ENCODE results near the gene WFIKKN1.

The WFIKKN1 gene

DNA sequence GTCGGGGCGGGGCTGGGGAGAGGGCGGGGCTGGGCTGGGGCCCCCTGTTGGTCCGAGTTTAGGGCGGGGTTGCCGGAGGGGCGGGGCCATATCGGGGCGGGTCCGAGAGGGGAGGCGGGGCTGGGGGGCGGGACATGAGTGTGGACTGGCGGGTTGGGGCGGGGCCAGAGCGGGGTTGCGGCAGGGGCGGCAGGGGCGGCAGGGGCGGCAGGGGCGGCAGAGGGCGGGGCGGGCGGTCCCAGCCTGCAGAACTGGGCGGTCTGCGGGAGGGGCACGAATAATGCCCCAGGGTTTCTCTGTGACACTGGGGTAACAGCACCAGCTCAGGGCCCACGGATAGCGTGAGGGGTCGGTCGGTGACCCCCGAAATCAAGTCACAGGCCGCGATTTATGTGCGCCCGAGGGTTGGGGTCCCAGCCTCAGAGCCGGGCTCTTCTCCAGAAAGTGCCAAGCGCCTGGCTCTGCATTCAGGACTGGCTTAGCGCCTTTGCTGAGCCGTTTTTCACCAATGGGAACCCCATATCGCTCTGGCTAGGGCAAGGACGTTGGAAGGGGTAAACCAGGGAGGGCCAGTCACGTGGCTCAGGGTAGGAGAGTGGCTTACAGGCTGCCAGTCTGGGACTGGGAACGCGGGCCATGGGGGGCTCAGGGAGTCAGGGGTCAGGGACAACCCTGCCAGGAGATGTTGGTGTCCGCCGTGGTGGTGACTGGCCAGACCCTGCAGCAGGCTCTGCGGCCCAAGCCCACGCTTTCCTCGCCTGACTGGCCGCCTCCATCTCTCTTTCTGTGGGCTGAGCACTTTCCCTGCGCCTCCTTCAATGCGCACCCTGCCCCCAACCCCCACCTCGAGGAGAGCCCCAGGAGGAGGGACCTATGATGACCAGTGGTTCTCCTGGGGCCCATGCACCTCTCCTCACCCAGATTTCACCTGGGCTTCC, 6.6 kb downstream of the WFIKKN1 start:
- ATAC-seq, result peak in 1 of 2 donors; percentile 37

DNA sequence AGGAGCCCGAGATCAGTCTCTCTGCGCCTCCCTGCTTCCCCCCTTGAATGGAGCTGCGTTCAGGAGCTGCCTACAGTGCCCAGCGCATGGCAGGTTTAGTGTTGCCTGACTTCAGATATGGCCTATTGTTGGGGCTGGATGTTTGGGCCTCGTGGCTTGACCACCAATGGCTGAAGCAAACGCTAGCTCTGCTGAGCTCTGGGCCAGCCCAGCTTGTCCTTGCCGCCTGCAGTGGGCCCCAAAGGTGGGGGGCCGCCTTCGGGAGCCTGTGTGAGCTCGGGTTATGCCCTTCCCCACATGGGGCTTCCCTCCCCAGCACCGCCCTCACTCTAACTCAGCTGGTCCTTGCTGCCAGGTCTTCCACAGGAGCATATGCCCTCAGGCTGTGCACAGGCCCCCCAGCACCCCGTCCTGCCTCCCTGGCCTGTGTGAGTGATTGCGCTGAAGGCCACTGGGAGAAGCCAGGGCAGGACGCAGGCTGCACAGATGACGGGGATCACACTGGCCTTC, 7.3 kb downstream of the WFIKKN1 start:
- no peak for ATAC-seq

DNA sequence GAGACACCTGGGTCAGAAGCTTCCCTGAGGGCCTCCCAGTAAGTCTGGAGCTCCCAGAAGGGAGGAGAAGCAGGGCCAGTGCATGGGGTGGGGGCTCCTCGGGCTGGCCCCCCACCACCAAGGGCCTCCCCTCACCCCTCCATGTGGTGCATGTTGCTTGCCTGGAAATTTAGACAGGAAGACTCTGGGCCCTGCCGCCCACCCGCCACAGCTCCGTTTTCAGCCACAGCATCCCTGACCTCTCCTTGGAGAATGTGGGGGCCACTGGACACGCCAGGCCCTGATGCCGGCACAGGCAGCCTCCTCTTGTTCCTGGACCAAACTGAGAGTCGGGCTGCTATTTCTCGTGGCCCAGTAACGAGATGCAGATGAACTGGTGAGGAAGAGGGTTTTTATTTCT, 8.1 kb downstream of the WFIKKN1 start:
- no peak for ATAC-seq

- ATAC-seq, result no peak
These were observed 9.8 kb downstream of the WFIKKN1 start for GRCh38 chr16:640614-641013.

GRCh38 chr16:641326-642188, 10.8 kb downstream of the WFIKKN1 start, which contains the start of gene MCRIP2:
Gene MCRIP2 (plus strand): TSS chr16:641828. CDS start chr16:641992, 164 bp downstream.
- ATAC-seq, result peak; percentile 55 to 63

DNA sequence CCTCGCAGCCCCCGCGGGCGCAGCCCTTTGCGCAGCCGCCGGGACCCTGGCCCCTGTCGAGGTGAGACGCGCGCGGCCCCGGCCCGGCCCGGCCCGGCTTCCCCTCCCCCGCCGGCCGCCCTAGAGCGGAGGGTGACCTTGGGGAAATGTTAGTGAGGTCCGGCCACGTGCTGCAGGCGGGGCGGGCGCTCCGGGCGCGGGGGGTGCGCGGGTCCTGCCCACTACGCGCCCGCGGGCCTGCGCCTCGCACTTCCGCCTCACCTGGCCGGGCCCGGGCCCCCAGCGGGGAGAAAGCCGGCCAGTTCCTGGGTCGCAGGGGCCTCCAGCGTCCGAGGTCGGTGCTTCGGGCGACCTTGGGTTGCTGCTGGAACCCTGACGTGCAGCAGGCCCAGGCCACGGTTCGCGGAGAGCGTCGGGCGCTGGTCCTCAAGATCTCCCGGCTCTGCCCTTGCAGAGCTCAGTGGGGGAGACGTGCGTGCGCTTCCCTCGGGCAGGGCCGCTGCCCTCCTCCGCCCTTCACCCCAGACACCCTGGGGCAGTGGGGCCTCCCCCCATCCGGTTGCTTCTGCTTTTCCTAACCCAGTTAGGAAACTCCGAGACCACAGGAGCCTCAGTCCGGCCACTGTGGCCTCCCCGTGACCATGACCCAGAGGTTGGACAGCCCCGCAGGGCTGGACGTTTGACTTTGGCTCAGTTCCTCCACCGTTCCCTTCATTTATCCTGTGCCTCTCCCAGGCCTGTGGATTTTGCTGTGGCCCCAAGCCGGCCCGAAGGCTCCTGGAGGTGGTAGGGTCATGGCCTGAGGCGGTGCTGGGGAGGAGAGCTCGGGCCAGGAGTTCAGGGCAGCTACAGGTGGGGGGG, 11.6 kb downstream of the WFIKKN1 start:
- peak; percentile 44 to 55 for ATAC-seq

- no peak for ATAC-seq
These were observed 12.2 kb downstream of the WFIKKN1 start for GRCh38 chr16:643050-643368.

DNA sequence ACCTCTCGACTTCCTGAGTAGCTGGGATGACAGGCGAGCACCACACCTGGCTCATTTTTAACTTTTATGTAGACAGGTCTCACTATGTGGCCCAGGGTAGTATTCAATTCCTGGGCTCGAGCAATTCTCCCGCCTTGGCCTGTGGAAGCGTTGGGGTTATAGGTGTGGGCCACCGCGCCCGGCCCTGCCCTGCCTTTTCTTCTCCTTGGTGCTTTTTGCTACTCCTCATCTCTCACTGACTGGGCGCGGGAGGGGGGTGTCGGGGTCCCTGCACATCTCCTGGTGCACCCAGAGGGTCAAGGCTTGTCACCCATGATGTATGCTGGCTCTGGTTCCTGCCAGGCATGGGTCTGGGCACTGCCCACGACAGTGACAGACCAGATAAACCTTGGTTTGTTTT, 13.8 kb downstream of the WFIKKN1 start:
- ATAC-seq, result no peak

DNA sequence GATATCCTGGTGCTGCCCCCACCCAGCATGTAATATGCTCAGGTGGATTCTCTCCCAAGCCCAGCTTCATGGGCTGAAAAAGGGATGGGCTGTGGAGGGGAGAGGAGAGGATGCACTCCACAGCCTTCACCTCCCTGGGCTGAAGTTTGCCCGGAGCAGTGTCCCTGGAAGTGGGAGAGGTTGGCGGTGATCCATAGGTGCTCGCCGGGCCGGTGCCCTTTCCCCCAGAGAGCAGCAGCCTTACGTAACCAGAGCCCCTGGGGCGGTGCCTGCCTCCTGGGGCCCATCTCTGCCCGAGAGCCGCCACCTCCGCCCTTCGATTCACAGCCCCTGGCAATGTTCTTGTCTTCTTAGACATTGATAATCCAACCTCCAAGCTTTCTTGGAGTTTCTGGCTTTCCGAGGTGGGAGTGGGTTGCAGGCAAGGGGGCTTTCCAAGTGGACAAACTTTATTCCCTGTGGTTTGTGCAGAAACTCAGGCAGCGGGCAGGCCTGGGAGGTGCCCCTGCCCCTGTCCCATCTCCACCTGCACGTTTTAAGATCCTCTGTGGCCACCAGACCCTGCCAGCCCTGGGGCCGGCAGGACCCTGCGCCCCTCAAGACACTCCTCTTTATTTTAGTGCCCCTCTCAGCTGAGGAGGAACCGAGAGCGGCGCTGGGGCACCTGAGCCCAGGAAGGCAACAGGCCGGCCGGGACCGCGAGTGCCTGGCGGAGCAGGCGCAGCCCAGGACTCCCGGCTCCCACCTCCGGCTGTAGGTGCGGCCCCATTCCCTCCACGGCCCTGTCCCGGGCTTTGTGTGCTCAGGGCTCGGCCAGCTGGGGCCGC, 15.3 kb downstream of the WFIKKN1 start:
- no peak for ATAC-seq

DNA sequence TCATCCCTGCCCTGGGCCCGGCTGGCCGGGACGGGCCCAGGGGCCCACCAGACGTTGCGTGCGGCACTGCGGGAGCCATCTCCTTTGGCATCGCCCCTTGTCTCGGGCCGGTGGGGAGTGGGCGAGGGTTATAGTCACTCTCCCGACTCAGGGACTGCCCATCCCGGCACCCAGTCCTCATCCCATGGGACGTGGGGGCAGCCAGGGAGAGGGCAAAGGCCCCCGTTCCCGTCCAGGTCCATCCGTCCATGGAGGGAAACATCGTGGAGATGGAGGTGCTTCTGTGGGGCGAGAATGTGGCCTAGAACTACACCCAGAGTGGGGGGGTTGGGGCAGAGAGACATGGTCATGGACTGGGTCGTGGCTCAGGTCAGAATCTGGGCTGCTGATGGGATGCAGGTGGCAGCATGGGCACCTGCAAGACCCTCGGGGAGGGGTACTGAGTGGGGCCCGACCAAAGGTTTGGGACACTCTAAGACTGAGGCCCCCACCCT, 15.9 kb downstream of the WFIKKN1 start:
- ATAC-seq, result no peak

DNA sequence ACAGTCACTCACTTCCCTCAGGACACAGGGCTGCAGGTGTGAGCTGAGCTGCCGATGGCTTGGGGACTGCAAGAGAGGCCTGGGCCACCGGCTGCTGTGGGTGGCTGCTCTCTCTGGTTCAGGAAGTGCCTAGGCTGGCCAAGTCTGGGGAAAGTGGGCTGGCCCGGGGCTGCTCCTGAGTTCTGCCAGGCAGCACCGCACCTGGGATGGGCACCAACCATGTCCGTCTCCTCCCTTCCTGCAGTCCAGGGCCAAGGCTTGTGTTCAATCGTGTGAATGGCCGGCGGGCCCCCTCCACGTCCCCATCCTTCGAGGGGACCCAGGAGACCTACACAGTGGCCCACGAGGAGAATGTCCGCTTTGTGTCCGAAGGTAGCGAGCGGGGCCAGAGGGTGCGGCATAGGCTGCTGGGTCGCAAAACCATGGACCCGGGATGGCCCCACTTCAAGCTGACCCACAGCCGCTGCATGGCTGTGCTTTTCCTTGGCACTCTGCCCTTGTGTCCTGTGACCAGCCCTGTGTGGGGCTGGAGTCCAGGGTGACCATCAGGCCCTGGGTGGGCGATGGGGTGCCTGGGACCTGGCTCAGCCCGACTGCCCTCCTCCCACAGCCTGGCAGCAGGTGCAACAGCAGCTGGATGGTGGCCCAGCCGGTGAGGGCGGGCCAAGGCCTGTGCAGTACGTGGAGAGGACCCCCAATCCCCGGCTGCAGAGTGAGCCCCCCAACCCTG, 16.6 kb downstream of the WFIKKN1 start:
- ATAC-seq, result no peak

DNA sequence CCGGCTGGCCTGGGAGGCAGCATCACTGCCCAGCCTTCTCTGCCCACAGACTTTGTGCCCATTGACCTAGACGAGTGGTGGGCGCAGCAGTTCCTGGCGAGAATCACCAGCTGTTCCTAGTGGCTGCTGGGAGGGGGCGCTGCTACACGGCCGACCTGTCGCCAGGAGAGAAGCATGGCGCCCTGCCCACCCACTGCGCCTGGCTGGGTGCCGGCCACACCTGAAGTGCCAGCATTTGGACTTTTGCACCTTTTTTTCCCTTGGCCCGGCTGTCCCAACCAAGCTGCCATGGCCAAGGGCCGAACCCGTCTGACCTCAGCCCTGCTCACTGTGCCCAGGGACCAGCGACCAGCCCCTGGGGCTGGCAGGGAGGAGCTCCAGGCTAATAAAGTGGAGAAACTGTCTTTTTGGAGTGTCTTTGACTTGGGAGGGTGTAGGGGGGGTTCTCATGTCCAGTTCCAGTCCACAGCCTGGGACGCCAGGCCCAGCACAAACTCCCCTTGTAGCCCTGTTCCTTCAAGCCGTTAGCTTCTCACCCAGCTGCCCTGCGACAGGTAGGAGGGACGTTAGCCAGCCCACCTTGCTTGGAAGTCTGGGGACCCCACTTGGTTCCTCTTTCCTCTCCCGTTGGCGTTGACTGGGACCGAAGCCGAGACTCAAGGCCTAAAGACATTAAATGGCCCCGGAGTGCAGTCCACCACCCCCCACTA, 17.4 kb downstream of the WFIKKN1 start:
- ATAC-seq, result no peak

DNA sequence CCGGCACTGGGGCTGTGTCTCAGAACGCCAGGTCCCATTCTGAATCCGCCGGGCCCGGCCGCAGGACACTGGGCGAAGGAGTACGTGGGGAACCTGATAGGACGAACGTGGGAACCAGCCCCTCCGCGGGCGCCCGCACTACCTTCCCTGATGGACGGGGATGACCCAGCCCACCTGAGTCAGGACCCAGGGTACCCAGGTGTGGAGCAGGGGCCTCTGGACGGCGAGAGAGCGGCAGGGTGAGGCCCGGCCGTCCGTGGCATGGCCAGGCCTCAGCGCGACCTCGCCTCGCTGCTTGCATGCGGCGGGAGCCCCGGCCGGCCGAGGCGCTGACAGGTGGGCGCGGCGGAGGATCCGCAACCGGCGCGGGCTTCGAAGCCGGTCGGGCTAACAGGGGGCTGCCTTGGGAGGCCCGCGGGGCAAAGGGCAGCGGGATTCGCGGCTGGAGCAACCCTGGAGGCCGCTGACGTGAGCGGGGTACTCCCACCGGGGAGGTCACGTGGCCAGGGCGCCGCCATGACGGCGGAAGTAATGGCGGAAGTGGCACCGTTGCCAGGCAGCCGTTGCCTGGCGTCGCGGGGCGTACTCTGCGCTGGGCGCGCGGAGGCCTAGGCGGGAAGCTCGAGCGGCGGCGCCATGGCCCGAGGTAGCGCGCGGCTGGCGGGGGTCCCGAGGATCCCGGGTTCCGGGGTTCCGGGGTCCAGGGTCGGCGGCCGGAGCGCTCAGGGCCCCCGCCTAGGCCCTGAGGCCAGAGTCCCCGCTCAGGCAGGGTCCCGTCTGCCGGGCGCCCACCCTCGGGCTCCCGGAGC, 18.2 kb downstream of the WFIKKN1 start, which contains the start of gene WDR90:
Gene WDR90 (plus strand): TSS at position 585 of the 809 bp plus-strand sequence. CDS start 52 bp downstream, at position 637.
- ATAC-seq, result peak; percentile 95 to 96

DNA sequence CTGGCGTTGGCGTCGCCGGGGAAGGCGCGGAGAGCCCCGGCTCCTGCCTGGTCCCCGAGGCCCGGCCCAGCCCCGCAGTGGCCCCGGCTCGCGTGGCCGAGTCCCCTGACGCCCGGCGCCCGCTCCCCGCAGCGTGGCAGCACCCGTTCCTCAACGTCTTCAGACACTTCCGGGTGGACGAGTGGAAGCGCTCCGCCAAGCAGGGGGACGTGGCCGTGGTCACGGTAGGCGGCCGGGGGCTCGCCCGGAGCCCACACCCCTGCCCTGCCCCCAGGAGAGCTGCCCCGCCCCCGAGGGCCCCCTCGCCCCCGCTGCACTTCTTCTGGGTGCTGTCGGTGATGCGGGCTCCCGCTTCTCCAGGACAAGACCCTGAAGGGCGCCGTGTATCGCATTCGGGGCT, 18.8 kb downstream of the WFIKKN1 start:
- ATAC-seq, result peak; percentile 1 to 14

DNA sequence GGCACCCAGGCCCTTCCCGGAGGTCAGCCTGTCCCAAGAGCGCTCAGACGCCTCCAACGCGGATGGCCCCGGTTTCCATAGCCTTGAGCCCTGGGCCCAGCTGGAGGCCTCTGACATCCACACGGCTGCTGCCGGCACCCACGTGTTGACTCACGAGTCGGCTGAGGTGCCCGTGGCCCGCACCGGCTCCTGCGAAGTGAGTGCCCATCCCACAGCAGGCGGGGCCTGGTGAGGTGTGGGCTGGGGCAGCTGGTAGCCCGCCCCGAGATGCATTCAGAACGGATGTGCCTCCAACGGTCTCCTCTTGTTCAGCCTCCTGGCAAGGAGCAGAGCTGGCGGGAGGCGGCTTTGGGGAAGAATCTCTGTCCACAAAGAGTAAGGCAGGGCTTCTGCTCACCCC, 21.1 kb downstream of the WFIKKN1 start:
- ATAC-seq, result no peak

GRCh38 chr16:652454-653305, 21.9 kb downstream of the WFIKKN1 start:
- no peak for ATAC-seq

DNA sequence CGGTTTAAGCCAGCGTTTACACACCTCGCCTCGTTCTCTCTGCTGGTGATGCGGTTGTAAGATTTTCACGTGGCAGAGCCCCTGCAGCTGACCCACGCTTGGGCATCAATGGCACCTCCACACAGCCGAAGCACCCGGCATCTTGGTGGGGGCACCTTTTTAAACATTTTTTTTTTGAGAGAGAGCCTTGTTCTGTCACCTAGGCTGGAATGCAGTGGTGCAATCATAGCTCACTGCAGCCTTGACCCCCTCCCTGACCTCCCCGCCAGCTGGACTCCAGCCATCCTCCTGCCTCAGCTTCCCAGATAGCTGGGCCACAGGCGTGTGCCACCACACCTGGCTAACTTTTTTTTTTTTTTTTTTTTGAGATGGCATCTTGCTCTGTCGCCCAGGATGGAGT, 23.2 kb downstream of the WFIKKN1 start:
- ATAC-seq, result no peak

- no peak for ATAC-seq
These were observed 26.7 kb downstream of the WFIKKN1 start for GRCh38 chr16:657487-657886.
